ENCODE results near the gene CLCN7. TPM values are rescaled to one million over a fixed set of nuclear protein-coding genes. Genes with fewer than 3 reads are reported as not detected.
"Not testable (repeated sequence)": the region's sequence is repeated elsewhere in the genome, so short reads cannot be mapped to it uniquely, and the experiment has no call there.

CLCN7 gene
- total RNA-seq, 1 donor from 2014 or later = 58.0 TPM

- no peak for DNase-seq
- intact Hi-C loops (cut with micrococcal nuclease) = no loop called here
- H3K27ac Mint-ChIP-seq = no peak overlapping the region
- H3K4me3 Mint-ChIP-seq = no peak overlapping the region
- H3K27me3 Mint-ChIP-seq = no peaks in the 10 kb centered on the region
- peaks cover 9% of the 10 kb centered on the region for H3K4me1 Mint-ChIP-seq
- no peaks in the 10 kb centered on the region for H3K9me3 Mint-ChIP-seq
- H3K36me3 Mint-ChIP-seq (ENCODE audit: low read depth) = no peaks in the 10 kb centered on the region
Measured at GRCh38 chr16:1469693-1470201, 5.1 kb downstream of the CLCN7 start.

- DNase-seq; H3K27me3 Mint-ChIP-seq; H3K4me1 Mint-ChIP-seq; H3K36me3 Mint-ChIP-seq (ENCODE audit: low read depth); H3K9me3 Mint-ChIP-seq; intact Hi-C loops (cut with micrococcal nuclease); H3K27ac Mint-ChIP-seq; H3K4me3 Mint-ChIP-seq: not testable (repeated sequence)
Measured at GRCh38 chr16:1469141-1469540, 5.7 kb downstream of the CLCN7 start.

GRCh38 chr16:1468426-1468810 lies 6.4 kb downstream of the CLCN7 start:
- Mint-ChIP-seq H3K36me3 (ENCODE audit: low read depth) (no peaks in the 10 kb centered on the region), H3K4me1 (peaks cover 7% of the 10 kb centered on the region), H3K27me3 (no peaks in the 10 kb centered on the region), H3K9me3 (no peaks in the 10 kb centered on the region), H3K27ac (no peak overlapping the region), H3K4me3 (no peak overlapping the region)
- intact Hi-C loops (cut with micrococcal nuclease) = no loop called here
- no peak for DNase-seq

GRCh38 chr16:1466968-1467521 lies 7.8 kb downstream of the CLCN7 start:
- H3K4me1 Mint-ChIP-seq = peaks cover 3% of the 10 kb centered on the region
- no peaks in the 10 kb centered on the region for H3K9me3 Mint-ChIP-seq
- H3K27me3 Mint-ChIP-seq = no peaks in the 10 kb centered on the region
- no peaks in the 10 kb centered on the region for H3K36me3 Mint-ChIP-seq (ENCODE audit: low read depth)
- no peak overlapping the region for H3K4me3 Mint-ChIP-seq
- intact Hi-C loops (cut with micrococcal nuclease) = no loop called here
- H3K27ac Mint-ChIP-seq = no peak overlapping the region
- no peak for DNase-seq

GRCh38 chr16:1466054-1466453 lies 8.8 kb downstream of the CLCN7 start:
- Mint-ChIP-seq H3K36me3 (ENCODE audit: low read depth) (peaks cover 2% of the 10 kb centered on the region), H3K4me1 (peaks cover 3% of the 10 kb centered on the region), H3K27me3 (no peaks in the 10 kb centered on the region), H3K9me3 (no peaks in the 10 kb centered on the region), H3K27ac (no peak overlapping the region), H3K4me3 (no peak overlapping the region)
- intact Hi-C loops (cut with micrococcal nuclease) = no loop called here
- no peak for DNase-seq

- intact Hi-C loops (cut with micrococcal nuclease) = no loop called here
- Mint-ChIP-seq H3K4me1 (no peaks in the 10 kb centered on the region), H3K36me3 (ENCODE audit: low read depth) (peaks cover 2% of the 10 kb centered on the region), H3K9me3 (no peaks in the 10 kb centered on the region), H3K27me3 (no peaks in the 10 kb centered on the region), H3K27ac (no peak overlapping the region), H3K4me3 (no peak overlapping the region)
- DNase-seq = no peak
Measured at GRCh38 chr16:1465567-1465915, 9.3 kb downstream of the CLCN7 start.

- intact Hi-C loops (cut with micrococcal nuclease) = no loop called here
- H3K27me3 Mint-ChIP-seq = no peaks in the 10 kb centered on the region
- no peaks in the 10 kb centered on the region for H3K4me1 Mint-ChIP-seq
- H3K27ac Mint-ChIP-seq = no peak overlapping the region
- H3K4me3 Mint-ChIP-seq = no peak overlapping the region
- peaks cover 2% of the 10 kb centered on the region for H3K36me3 Mint-ChIP-seq (ENCODE audit: low read depth)
- H3K9me3 Mint-ChIP-seq = no peaks in the 10 kb centered on the region
- no peak for DNase-seq
Measured at GRCh38 chr16:1464894-1465566, 9.8 kb downstream of the CLCN7 start.

GRCh38 chr16:1464196-1464893 lies 10.5 kb downstream of the CLCN7 start:
- intact Hi-C loops (cut with micrococcal nuclease) = no loop called here
- H3K36me3 Mint-ChIP-seq (ENCODE audit: low read depth) = peaks cover 2% of the 10 kb centered on the region
- no peaks in the 10 kb centered on the region for H3K4me1 Mint-ChIP-seq
- no peaks in the 10 kb centered on the region for H3K9me3 Mint-ChIP-seq
- no peak for DNase-seq
- no peaks in the 10 kb centered on the region for H3K27me3 Mint-ChIP-seq
- no peak overlapping the region for H3K4me3 Mint-ChIP-seq
- no peak overlapping the region for H3K27ac Mint-ChIP-seq

- no peak for DNase-seq
- Mint-ChIP-seq H3K9me3 (no peaks in the 10 kb centered on the region), H3K27ac (no peak overlapping the region), H3K27me3 (no peaks in the 10 kb centered on the region), H3K36me3 (ENCODE audit: low read depth) (peaks cover 2% of the 10 kb centered on the region), H3K4me1 (peaks cover 4% of the 10 kb centered on the region), H3K4me3 (no peak overlapping the region)
- intact Hi-C loops (cut with micrococcal nuclease) = no loop called here
Measured at GRCh38 chr16:1461146-1461545, 13.7 kb downstream of the CLCN7 start.

GRCh38 chr16:1460602-1461138 lies 14.2 kb downstream of the CLCN7 start:
- Mint-ChIP-seq H3K4me1 (peaks cover 4% of the 10 kb centered on the region), H3K27me3 (no peaks in the 10 kb centered on the region), H3K27ac (no peak overlapping the region), H3K4me3 (no peak overlapping the region), H3K36me3 (ENCODE audit: low read depth) (peaks cover 2% of the 10 kb centered on the region), H3K9me3 (no peaks in the 10 kb centered on the region)
- intact Hi-C loops (cut with micrococcal nuclease) = no loop called here
- no peak for DNase-seq

- H3K4me1 Mint-ChIP-seq = peaks cover 4% of the 10 kb centered on the region
- peaks cover 2% of the 10 kb centered on the region for H3K36me3 Mint-ChIP-seq (ENCODE audit: low read depth)
- no peaks in the 10 kb centered on the region for H3K27me3 Mint-ChIP-seq
- no peak overlapping the region for H3K4me3 Mint-ChIP-seq
- H3K27ac Mint-ChIP-seq = no peak overlapping the region
- DNase-seq = no peak
- no peaks in the 10 kb centered on the region for H3K9me3 Mint-ChIP-seq
- intact Hi-C loops (cut with micrococcal nuclease) = no loop called here
Measured at GRCh38 chr16:1459967-1460366, 14.9 kb downstream of the CLCN7 start.

GRCh38 chr16:1458977-1459341 lies 15.9 kb downstream of the CLCN7 start:
- Mint-ChIP-seq H3K27me3 (no peaks in the 10 kb centered on the region), H3K27ac (no peak overlapping the region), H3K9me3 (no peaks in the 10 kb centered on the region), H3K4me3 (no peak overlapping the region), H3K36me3 (ENCODE audit: low read depth) (peaks cover 3% of the 10 kb centered on the region), H3K4me1 (peaks cover 4% of the 10 kb centered on the region)
- no peak for DNase-seq
- intact Hi-C loops (cut with micrococcal nuclease) = no loop called here

- no peaks in the 10 kb centered on the region for H3K27me3 Mint-ChIP-seq
- peaks cover 4% of the 10 kb centered on the region for H3K4me1 Mint-ChIP-seq
- H3K4me3 Mint-ChIP-seq = no peak overlapping the region
- intact Hi-C loops (cut with micrococcal nuclease) = no loop called here
- no peak overlapping the region for H3K27ac Mint-ChIP-seq
- H3K36me3 Mint-ChIP-seq (ENCODE audit: low read depth) = peaks cover 3% of the 10 kb centered on the region
- no peaks in the 10 kb centered on the region for H3K9me3 Mint-ChIP-seq
- no peak for DNase-seq
Measured at GRCh38 chr16:1458336-1458976, 16.4 kb downstream of the CLCN7 start.
